Neural cell (in vitro differentiated cells): Measurements from ENCODE around the gene NSMF. TPM values are rescaled to one million over a fixed set of nuclear protein-coding genes. Genes with fewer than 3 reads are reported as not detected.

ENCODE experiments used
- H2AFZ ChIP-seq: fragments of 200-600, 300-800 bp; sonication (generic), shearing (Covaris generic); 2 replicates; pipeline ENCODE4 v1.6.0; 2014; ENCODE audit warnings: low read depth, mild to moderate bottlenecking, antibody characterized with exemption, low read length, moderate library complexity
- H3F3A ChIP-seq: fragments of 200-600 bp; shearing (Covaris generic); 2 replicates; pipeline ENCODE4 v1.6.1; 2016; ENCODE audit warnings: mild to moderate bottlenecking, moderate library complexity, mixed read lengths, antibody characterized with exemption, low read length; ENCODE audit not compliant: insufficient read depth, poor library complexity, severe bottlenecking
- H3K27ac ChIP-seq: fragments of 200-600, 300-800 bp; sonication (generic), shearing (Covaris generic); 2 replicates; pipeline ENCODE4 v1.5.1; 2014; ENCODE audit warnings: mild to moderate bottlenecking, low read length, moderate library complexity
- H3K27me3 ChIP-seq: fragments of 300-800, 200-600 bp; sonication (generic), shearing (Covaris generic); 2 replicates; pipeline ENCODE4 v1.6.0; 2014; ENCODE audit warnings: mild to moderate bottlenecking, low read depth, low read length, moderate library complexity; ENCODE audit not compliant: insufficient read depth
- H3K36me3 ChIP-seq: fragments of 300-800, 200-600 bp; sonication (generic), shearing (Covaris generic); 2 replicates; pipeline ENCODE4 v1.5.1; 2014; ENCODE audit warnings: mild to moderate bottlenecking, antibody characterized with exemption, low read length, moderate library complexity; ENCODE audit not compliant: insufficient read depth
- H3K4me2 ChIP-seq: fragments of 300-800, 200-600 bp; sonication (generic), shearing (Covaris generic); 2 replicates; pipeline ENCODE4 v1.6.0; 2014; ENCODE audit warnings: mild to moderate bottlenecking, low read length
- H3K4me3 ChIP-seq: fragments of 300-800, 200-600 bp; sonication (generic), shearing (Covaris generic); 2 replicates; pipeline ENCODE4 v1.5.1; 2014; ENCODE audit warnings: mild to moderate bottlenecking, low read length, moderate library complexity
- H3K79me2 ChIP-seq: fragments of 200-600 bp; shearing (Covaris generic); replicated peaks from 2 replicates; pipeline ENCODE4 v1.6.0; 2014; ENCODE audit warnings: mild to moderate bottlenecking, low read length, moderate library complexity; ENCODE audit not compliant: insufficient read depth
- H3K9ac ChIP-seq: fragments of 300-800, 200-600 bp; sonication (generic), shearing (Covaris generic); 2 replicates; pipeline ENCODE4 v1.6.1; 2016; ENCODE audit warnings: mild to moderate bottlenecking, low read length, mixed read lengths
- H3K9me2 ChIP-seq: fragments of 200-600 bp; shearing (Covaris generic); 2 replicates; pipeline ENCODE4 v1.6.1; 2016; ENCODE audit warnings: mild to moderate bottlenecking, low read length, mixed read lengths; ENCODE audit not compliant: insufficient read depth
- H3K9me3 ChIP-seq: fragments of 200-600, 300-800 bp; sonication (generic), shearing (Covaris generic); 2 replicates; pipeline ENCODE4 v1.6.1; 2016; ENCODE audit warnings: mild to moderate bottlenecking, mixed run types, low read length, moderate library complexity, mixed read lengths
- H4K20me1 ChIP-seq: fragments of 200-600 bp; shearing (Covaris generic); 2 replicates; pipeline ENCODE4 v1.6.1; 2016; ENCODE audit warnings: mild to moderate bottlenecking, mixed run types; ENCODE audit not compliant: insufficient read depth
- EP300 ChIP-seq: fragments of 450-650 bp; conservative IDR thresholded peaks from 2 replicates; pipeline ENCODE4 v1.6.1; 2014; ENCODE audit warnings: antibody characterized with exemption, mild to moderate bottlenecking, moderate library complexity; ENCODE audit not compliant: poor library complexity, severe bottlenecking
- EZH2 ChIP-seq: fragments of 200-600, 300-800 bp; shearing (Covaris generic), sonication (generic); IDR thresholded peaks from 2 replicates; pipeline ENCODE4 v1.6.1; 2014; ENCODE audit warnings: antibody characterized with exemption, low read length, borderline replicate concordance, mild to moderate bottlenecking; ENCODE audit not compliant: insufficient read depth, poor library complexity, severe bottlenecking
- MXI1 ChIP-seq: fragments of 450-650 bp; conservative IDR thresholded peaks from 2 replicates; pipeline ENCODE4 v1.6.1; 2014; ENCODE audit warnings: antibody characterized with exemption, mild to moderate bottlenecking; ENCODE audit not compliant: poor library complexity, severe bottlenecking
- POLR2AphosphoS5 ChIP-seq: IDR thresholded peaks from 2 replicates; pipeline ENCODE4 v1.6.1; 2012
- RAD21 ChIP-seq: fragments of 450-650 bp; conservative IDR thresholded peaks from 2 replicates; pipeline ENCODE4 v1.6.1; 2014; ENCODE audit warnings: antibody characterized with exemption, mild to moderate bottlenecking, moderate library complexity
- SMC3 ChIP-seq: fragments of 450-650 bp; conservative IDR thresholded peaks from 2 replicates; pipeline ENCODE4 v1.6.1; 2014; ENCODE audit warnings: antibody characterized with exemption, mild to moderate bottlenecking, moderate library complexity; ENCODE audit not compliant: poor library complexity
- TAF1 ChIP-seq: IDR thresholded peaks from 2 replicates; pipeline ENCODE4 v1.6.1; 2012; ENCODE audit warnings: low read depth
- polyA plus RNA-seq: library from polyadenylated mRNA; depleted of rRNA; stranded (reverse); fragments of >200 nt; gene quantifications from 2 replicates; pipeline ENCODE4 v1.2.3, GENCODE V29; 2014
- TF ChIP-seq, protein P1 (sequence below): fragments of 450-650 bp; IDR thresholded peaks from 2 replicates; pipeline ENCODE4 v1.5.1; 2014; ENCODE audit warnings: antibody characterized with exemption, mild to moderate bottlenecking, moderate library complexity; ENCODE audit not compliant: poor library complexity, severe bottlenecking
- TF ChIP-seq, protein P2 (sequence below): IDR thresholded peaks from 2 replicates; pipeline ENCODE4 v1.6.1; 2012; ENCODE audit warnings: borderline replicate concordance

The NSMF gene
- polyA plus RNA-seq, 1 donor from 2014 or later, result 51.2 TPM

DNA sequence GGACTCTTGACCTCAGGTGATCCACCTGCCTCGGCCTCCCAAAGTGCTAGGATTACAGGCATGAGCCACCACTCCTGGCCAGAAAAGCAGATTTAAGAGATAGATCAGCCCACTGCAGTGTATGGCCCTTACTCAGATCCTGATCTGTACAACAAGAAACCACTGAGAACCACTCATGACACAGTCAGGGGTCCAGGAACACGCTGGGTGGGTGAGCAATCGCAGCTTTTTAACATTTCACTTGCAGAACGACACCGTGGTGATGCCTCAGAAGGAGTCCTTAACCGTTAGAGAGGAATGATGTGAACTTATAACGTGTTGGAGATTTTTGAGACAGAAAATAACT, 45.3 kb upstream of the NSMF start:
- Histone ChIP-seq H2AFZ (no peak overlapping the region), H3K9me3 (no peaks in the 10 kb centered on the region), H3K4me3 (no peak overlapping the region), H3K27me3 (no peaks in the 10 kb centered on the region), H3K36me3 (no peaks in the 10 kb centered on the region), H3K9ac (no peak overlapping the region), H3K4me2 (no peak overlapping the region), H3F3A (no peaks in the 10 kb centered on the region), H4K20me1 (no peaks in the 10 kb centered on the region), H3K9me2 (no peaks in the 10 kb centered on the region), H3K79me2 (no peaks in the 10 kb centered on the region), H3K27ac (no peak overlapping the region)
- TF ChIP-seq EZH2 (no peak), MXI1 (no peak), POLR2AphosphoS5 (no peak), SMC3 (no peak), TAF1 (no peak), RAD21 (no peak), EP300 (no peak)
- TF ChIP-seq, protein P1, sequence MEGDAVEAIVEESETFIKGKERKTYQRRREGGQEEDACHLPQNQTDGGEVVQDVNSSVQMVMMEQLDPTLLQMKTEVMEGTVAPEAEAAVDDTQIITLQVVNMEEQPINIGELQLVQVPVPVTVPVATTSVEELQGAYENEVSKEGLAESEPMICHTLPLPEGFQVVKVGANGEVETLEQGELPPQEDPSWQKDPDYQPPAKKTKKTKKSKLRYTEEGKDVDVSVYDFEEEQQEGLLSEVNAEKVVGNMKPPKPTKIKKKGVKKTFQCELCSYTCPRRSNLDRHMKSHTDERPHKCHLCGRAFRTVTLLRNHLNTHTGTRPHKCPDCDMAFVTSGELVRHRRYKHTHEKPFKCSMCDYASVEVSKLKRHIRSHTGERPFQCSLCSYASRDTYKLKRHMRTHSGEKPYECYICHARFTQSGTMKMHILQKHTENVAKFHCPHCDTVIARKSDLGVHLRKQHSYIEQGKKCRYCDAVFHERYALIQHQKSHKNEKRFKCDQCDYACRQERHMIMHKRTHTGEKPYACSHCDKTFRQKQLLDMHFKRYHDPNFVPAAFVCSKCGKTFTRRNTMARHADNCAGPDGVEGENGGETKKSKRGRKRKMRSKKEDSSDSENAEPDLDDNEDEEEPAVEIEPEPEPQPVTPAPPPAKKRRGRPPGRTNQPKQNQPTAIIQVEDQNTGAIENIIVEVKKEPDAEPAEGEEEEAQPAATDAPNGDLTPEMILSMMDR, result no peak
- TF ChIP-seq, protein P2, sequence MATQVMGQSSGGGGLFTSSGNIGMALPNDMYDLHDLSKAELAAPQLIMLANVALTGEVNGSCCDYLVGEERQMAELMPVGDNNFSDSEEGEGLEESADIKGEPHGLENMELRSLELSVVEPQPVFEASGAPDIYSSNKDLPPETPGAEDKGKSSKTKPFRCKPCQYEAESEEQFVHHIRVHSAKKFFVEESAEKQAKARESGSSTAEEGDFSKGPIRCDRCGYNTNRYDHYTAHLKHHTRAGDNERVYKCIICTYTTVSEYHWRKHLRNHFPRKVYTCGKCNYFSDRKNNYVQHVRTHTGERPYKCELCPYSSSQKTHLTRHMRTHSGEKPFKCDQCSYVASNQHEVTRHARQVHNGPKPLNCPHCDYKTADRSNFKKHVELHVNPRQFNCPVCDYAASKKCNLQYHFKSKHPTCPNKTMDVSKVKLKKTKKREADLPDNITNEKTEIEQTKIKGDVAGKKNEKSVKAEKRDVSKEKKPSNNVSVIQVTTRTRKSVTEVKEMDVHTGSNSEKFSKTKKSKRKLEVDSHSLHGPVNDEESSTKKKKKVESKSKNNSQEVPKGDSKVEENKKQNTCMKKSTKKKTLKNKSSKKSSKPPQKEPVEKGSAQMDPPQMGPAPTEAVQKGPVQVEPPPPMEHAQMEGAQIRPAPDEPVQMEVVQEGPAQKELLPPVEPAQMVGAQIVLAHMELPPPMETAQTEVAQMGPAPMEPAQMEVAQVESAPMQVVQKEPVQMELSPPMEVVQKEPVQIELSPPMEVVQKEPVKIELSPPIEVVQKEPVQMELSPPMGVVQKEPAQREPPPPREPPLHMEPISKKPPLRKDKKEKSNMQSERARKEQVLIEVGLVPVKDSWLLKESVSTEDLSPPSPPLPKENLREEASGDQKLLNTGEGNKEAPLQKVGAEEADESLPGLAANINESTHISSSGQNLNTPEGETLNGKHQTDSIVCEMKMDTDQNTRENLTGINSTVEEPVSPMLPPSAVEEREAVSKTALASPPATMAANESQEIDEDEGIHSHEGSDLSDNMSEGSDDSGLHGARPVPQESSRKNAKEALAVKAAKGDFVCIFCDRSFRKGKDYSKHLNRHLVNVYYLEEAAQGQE, result no peak

DNA sequence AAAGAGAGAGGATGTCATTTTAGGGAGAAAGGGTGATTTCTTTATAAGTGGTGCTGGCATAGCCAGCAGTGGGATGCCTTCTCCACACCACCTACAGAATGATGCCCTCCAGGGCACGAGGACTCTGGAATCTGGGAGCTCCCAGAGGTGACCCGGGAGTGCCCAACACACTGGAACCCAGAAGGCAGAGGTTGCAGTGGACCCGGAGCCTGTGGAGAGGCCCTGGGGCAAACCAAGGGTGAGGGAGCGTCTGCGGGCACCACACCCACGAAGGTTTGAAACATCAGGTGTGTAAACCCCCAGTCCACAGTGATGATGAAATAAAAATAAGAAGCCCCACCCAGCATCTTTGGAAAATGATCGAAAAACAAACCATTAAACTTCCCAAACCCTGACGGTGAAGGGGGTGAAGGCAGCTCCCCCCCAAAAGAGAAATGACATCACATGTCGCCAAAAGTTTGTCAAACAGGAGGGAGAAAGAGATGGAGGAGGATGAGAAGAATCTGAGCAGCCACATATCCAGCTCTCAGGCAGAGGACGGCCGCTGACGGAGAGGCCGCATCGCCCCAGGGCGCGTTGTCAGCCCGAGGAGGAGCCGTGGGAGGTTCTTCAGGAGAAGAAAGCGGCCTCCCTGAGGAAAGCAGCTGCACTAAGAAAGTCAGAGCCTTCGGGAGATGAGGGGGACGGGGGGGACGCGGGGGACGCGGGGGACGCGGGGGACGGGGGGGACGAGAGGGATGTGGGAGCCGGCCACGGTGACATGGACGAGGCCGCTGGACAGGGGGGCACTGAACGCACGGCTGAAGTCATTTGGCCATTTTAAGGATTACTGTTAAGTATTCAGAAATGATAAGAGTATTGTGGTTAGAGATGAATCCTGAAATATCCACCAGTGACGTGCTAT, 43.1 kb upstream of the NSMF start:
- H3K9me3 ChIP-seq, result no peaks in the 10 kb centered on the region
- no peak overlapping the region for H3K27ac ChIP-seq
- H3K9me2 ChIP-seq, result no peaks in the 10 kb centered on the region
- no peak overlapping the region for H3K4me3 ChIP-seq
- H3K36me3 ChIP-seq, result no peaks in the 10 kb centered on the region
- no peak overlapping the region for H2AFZ ChIP-seq
- H3K27me3 ChIP-seq, result no peaks in the 10 kb centered on the region
- H3K9ac ChIP-seq, result no peak overlapping the region
- no peaks in the 10 kb centered on the region for H4K20me1 ChIP-seq
- no peaks in the 10 kb centered on the region for H3K79me2 ChIP-seq
- no peaks in the 10 kb centered on the region for H3F3A ChIP-seq
- no peak for TF ChIP-seq EZH2
- TF ChIP-seq, protein P1, result no peak
- TF ChIP-seq SMC3, result no peak
- no peak for TF ChIP-seq TAF1
- no peak for TF ChIP-seq POLR2AphosphoS5
- no peak for TF ChIP-seq EP300
- TF ChIP-seq, protein P2, result no peak
- TF ChIP-seq RAD21, result no peak
- no peak for TF ChIP-seq MXI1
- no peak overlapping the region for H3K4me2 ChIP-seq
